22Rv1 (cell line): ENCODE measurements around the gene USP4.

Source experiments
- H3K27ac ChIP-seq: fragments of 450-650 bp; 2 replicates; pipeline ENCODE4 v1.5.1; 2017
- ZFX ChIP-seq: fragments of 450-650 bp; IDR thresholded peaks from 2 replicates; pipeline ENCODE4 v1.6.1; 2017; ENCODE audit warnings: antibody characterized with exemption, borderline replicate concordance
- TF ChIP-seq, protein P1 (sequence below): fragments of 450-650 bp; IDR thresholded peaks from 2 replicates; pipeline ENCODE4 v1.5.1; 2017; ENCODE audit warnings: mild to moderate bottlenecking

The USP4 gene

DNA sequence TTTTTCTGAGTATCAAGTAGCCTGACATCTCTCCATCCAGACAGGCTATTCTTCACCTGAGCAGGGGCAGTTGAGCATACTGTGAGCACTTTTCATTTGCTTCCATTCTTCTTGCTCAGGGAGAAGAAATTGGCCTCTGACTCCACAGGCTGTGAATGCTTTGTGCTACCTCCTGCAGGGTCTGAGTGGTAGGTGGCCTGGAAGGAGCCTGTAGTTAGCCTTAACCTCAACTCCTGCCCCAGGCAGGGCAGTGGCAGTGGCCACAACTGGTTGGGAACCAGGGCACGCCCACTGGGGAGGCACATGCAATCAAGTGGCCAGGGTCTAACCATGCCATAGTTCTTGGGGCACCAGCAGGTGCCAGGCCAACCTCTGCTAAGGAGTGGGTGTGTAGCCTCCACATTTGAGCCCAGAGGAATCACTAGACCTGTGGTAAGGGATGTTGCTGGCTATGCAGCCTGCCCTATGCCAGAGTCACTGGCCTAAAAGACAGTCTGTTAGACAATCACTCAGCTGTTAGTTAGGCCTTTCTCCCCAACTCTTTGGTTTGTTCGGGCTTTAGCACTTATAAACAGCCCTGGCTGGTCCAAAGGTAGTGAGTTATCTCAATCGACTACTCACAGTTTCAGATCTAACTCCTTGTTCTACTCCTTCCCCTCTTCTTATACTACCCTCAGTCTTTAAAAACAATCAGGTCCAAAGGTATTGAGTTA is 70.3 kb downstream of the USP4 start:
- H3K27ac ChIP-seq = no peak overlapping the region
- TF ChIP-seq, protein P1, sequence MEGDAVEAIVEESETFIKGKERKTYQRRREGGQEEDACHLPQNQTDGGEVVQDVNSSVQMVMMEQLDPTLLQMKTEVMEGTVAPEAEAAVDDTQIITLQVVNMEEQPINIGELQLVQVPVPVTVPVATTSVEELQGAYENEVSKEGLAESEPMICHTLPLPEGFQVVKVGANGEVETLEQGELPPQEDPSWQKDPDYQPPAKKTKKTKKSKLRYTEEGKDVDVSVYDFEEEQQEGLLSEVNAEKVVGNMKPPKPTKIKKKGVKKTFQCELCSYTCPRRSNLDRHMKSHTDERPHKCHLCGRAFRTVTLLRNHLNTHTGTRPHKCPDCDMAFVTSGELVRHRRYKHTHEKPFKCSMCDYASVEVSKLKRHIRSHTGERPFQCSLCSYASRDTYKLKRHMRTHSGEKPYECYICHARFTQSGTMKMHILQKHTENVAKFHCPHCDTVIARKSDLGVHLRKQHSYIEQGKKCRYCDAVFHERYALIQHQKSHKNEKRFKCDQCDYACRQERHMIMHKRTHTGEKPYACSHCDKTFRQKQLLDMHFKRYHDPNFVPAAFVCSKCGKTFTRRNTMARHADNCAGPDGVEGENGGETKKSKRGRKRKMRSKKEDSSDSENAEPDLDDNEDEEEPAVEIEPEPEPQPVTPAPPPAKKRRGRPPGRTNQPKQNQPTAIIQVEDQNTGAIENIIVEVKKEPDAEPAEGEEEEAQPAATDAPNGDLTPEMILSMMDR = no peak
- no peak for TF ChIP-seq ZFX

DNA sequence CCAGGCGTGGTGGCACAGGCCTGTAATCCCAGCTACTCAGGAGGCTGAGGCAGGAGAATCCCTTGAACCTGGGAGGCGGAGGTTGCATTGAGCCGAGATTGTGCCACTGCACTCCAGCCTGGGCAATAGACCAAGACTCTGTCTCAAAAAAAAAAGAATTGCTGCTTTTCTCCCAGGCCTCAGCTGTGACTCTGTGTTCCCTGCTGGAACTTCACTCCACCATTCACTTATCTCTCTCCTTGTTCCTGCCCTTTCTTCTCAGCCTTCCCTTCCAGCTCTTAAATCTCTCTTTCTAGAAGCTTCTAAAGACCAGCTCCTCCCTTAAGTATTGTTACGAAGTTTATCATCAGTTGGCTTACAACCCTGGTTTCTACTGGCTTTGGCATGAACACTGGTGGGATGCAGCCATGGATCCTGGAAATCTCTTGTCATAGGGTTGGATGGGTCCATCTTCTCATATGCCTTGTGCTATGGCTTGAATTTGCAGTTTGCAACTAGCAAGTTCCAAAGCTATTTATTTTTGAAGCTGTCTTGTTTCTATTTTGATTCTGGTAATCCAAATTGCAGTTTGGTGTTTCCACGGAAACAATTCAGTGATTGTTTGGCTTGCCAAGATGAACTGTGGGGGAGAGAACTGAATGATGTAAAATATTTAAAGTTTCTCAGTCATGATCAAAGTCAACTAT is 73.3 kb downstream of the USP4 start:
- H3K27ac ChIP-seq = no peak overlapping the region
- no peak for TF ChIP-seq ZFX
- TF ChIP-seq, protein P1 = no peak

GRCh38 chr3:49265661-49266386 is 74.0 kb downstream of the USP4 start:
- TF ChIP-seq ZFX = no peak
- TF ChIP-seq, protein P1 = no peak
- H3K27ac ChIP-seq = no peak overlapping the region

DNA sequence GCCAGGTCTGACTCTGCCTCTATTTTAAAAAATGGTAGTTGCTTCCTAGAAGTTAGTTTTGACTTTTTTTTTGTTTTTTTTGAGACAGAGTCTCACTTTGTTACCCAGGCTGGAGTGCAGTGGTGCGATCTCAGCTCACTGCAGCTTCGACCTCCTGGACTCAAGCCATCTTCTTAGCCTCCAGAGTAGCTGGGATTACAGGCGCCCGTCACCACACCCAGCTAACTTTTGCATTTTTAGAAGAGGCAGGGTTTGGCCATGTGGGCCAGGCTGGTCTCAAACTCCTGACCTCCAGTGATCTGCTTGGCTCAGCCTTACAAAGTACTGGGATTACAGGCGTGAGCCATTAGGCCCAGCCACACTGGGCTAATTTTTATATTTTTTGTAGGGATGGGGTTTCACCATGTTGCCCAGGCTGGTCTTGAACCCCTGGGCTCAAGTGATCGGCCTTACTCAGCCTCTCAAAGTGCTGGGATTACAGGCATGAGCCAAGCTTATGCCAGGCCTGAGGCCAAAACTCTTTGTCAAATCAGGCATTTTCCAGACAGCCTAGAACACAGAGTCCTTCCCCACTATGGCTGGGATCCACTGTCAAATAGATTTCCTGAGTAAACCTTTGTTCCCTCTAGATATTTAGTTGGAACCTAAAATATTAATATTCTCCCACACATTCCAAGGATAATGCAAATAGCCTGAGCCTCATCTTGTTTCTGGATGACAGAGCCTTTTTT is 76.5 kb downstream of the USP4 start:
- TF ChIP-seq, protein P1 = no peak
- no peak for TF ChIP-seq ZFX

DNA sequence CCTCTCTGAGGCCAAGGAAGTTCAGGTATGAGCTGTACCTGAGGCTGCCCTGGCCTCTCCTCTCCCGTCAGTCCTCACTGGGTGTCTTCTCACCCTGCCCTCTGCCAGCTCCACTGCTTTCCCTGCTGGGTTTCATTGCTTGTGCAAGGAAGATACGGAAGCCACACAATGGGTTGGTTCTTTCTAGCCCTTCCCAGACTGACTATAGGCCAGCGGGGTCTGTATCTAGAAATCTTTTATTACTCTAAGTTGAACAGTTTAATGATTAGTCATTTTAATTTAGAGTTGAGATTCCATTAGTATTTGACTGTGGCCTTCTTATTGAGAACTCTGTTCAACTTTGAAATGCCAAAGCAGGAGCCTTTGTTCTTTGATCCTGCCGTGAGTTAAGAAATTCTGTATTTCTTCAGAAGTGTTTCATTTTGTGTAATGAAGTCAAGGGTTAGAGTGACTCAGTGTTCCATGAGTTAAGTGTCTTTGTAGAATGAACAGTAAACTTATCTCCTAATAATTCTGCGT is 79.0 kb downstream of the USP4 start:
- H3K27ac ChIP-seq = no peak overlapping the region
- no peak for TF ChIP-seq ZFX
- TF ChIP-seq, protein P1 = no peak

More for the DNA sequence above, 76.5 kb downstream of the USP4 start:
- no peak overlapping the region for H3K27ac ChIP-seq

- TF ChIP-seq, protein P1 = no peak
- no peak for TF ChIP-seq ZFX
- H3K27ac ChIP-seq = no peak overlapping the region
These were observed 82.7 kb downstream of the USP4 start for GRCh38 chr3:49257187-49257586.
